ENCODE results near the gene CTAG2. TPM values are rescaled to one million over a fixed set of nuclear protein-coding genes. Genes with fewer than 3 reads are reported as not detected.

The CTAG2 gene
- total and polyA plus RNA-seq, 10 of the 15 experiments (the other 5 are each of a cell fraction or from before 2014, with no cell fraction given), result 0.73 TPM; not detected in 9

DNA sequence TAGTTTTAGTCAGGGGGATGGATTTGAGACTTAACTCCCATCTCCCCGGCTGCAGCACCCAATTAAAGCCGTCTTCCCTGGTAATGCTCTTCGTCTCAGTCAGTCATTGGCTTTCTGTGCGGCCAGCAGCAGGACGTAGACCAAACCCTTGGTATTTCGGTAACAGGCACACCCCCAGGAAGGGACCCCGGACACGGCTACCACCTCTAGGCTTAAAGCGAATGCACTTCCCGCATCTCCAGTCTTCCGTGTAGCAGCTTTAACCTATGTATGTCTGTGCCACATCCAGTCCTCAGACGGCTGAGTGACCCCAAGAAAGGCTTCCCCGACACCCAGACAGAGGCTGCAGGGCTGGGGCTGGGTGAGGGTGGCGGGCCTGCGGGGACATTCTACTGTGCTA, 1.5 kb upstream of the CTAG2 start (continued):
- TF ChIP-seq CEBPZ (IDR thresholded peaks at IDR 0.05; ENCODE audit: low read depth, low read length) (no peak), ELK1 (IDR thresholded peaks at IDR 0.05; ENCODE audit: low read depth, low read length) (no peak), MTA3 (IDR thresholded peaks at IDR 0.05; ENCODE audit: borderline replicate concordance, low read length) (no peak), RELA (IDR thresholded peaks at IDR 0.05; ENCODE audit: borderline replicate concordance, partially characterized antibody) (no peak), BMI1 (IDR thresholded peaks at IDR 0.05; ENCODE audit: borderline replicate concordance) (no peak), ZSCAN29 (IDR thresholded peaks at IDR 0.05) (no peak)

- ATAC-seq, result no peak
- no peak for TF ChIP-seq CHD1 (IDR thresholded peaks at IDR 0.05; ENCODE audit: low read depth, low read length)
- TF ChIP-seq, protein P1, sequence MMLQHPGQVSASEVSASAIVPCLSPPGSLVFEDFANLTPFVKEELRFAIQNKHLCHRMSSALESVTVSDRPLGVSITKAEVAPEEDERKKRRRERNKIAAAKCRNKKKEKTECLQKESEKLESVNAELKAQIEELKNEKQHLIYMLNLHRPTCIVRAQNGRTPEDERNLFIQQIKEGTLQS (IDR thresholded peaks at IDR 0.05; ENCODE audit: borderline replicate concordance, extremely low read depth, low read depth, low read length), result no peak
- TF ChIP-seq SP1 (IDR thresholded peaks at IDR 0.05; ENCODE audit: low read depth, low read length), result no peak
- no peak for TF ChIP-seq SIX5 (IDR thresholded peaks at IDR 0.05; ENCODE audit: low read depth, low read length, severe bottlenecking)
- no peak for TF ChIP-seq PKNOX1 (IDR thresholded peaks at IDR 0.05)
- TF ChIP-seq GATAD2B (conservative IDR thresholded peaks at IDR 0.05; ENCODE audit: low read depth), result no peak
- no peak for DNase-seq (ENCODE audit: low read depth, low spot score)
- Histone ChIP-seq H3K79me2 (ENCODE audit: control insufficient read depth, insufficient read depth, low read length) (no peaks in the 10 kb centered on the region), H3K27me3 (replicated peaks in 1 of 2; ENCODE audit: control insufficient read depth in 2 of 2, insufficient read depth in 2 of 2, low read length in 1 of 2) (no peaks in the 10 kb centered on the region), H3K9me3 (replicated peaks; ENCODE audit: control insufficient read depth, insufficient read depth, low read length) (no peaks in the 10 kb centered on the region; the same call in 1 of the 3 replicates), H3K36me3 (ENCODE audit: control insufficient read depth in 2 of 2, insufficient read depth in 2 of 2, low read length in 1 of 2) (no peaks in the 10 kb centered on the region), H3K9ac (ENCODE audit: control insufficient read depth, insufficient read depth, low read length) (no peak overlapping the region), H4K20me1 (ENCODE audit: control insufficient read depth, insufficient read depth) (no peaks in the 10 kb centered on the region), H3K27ac (ENCODE audit: control insufficient read depth, insufficient read depth) (no peak overlapping the region), H3K4me1 (ENCODE audit: control insufficient read depth, insufficient read depth, low read length) (no peaks in the 10 kb centered on the region), H3K4me3 (no peak overlapping the region), H3K4me2 (ENCODE audit: control insufficient read depth, insufficient read depth) (no peak overlapping the region), H2AFZ (ENCODE audit: control insufficient read depth, low read depth, low read length) (no peak overlapping the region)
- RAD21 ChIA-PET (ENCODE audit: unreplicated experiment), result no interaction called here
- no peak for FAIRE-seq
- SMC1A ChIA-PET (ENCODE audit: uncharacterized antibody, unreplicated experiment), result no interaction called here
- WGBS (ENCODE audit: insufficient coverage, insufficient replicate concordance, low lambda C conversion rate, missing lambda C conversion rate), result 56% methylated on average over 10 of the region's 10 CpGs
- CTCF ChIA-PET, result no interaction called here
- in situ Hi-C loops (cut with MboI), result no loop called here
- no TSS peak for BruUV-seq (replicated peaks)
- POLR2A ChIA-PET, result no interaction called here
- intact Hi-C loops (cut with micrococcal nuclease; ENCODE audit: unreplicated experiment), result no loop called here
Observed at GRCh38 chrX:154654372-154654771, 993 bp upstream of the CTAG2 start.
